LNCaP clone FGC (cell line): Measurements from ENCODE around the gene MARCHF10.

Source experiments
- DNase-seq: peaks from one replicate; pipeline ENCODE4 v3.0.0-alpha.2; 2011; ENCODE audit warnings: low read depth
- H3K4me3 ChIP-seq: 2 replicates; pipeline ENCODE4 v1.5.1; 2011; ENCODE audit warnings: mild to moderate bottlenecking, low read depth, low read length, control low read depth
- CTCF ChIP-seq: IDR thresholded peaks from 2 replicates; pipeline ENCODE4 v1.5.1; 2012; ENCODE audit warnings: mild to moderate bottlenecking; ENCODE audit not compliant: control insufficient read depth, insufficient read depth; ENCODE audit errors: extremely low read depth

MARCHF10 gene

GRCh38 chr17:62670202-62670821 lies 137.8 kb downstream of the MARCHF10 start:
- DNase-seq = no peak
- no peak overlapping the region for H3K4me3 ChIP-seq
- no peak for TF ChIP-seq CTCF

- no peak overlapping the region for H3K4me3 ChIP-seq
- TF ChIP-seq CTCF = no peak
- no peak for DNase-seq
These were observed 139.9 kb downstream of the MARCHF10 start for GRCh38 chr17:62668091-62668804.

- H3K4me3 ChIP-seq = no peak overlapping the region
- DNase-seq = no peak
- TF ChIP-seq CTCF = no peak
These were observed 141.1 kb downstream of the MARCHF10 start for GRCh38 chr17:62666801-62667591.

GRCh38 chr17:62666061-62666800 lies 141.9 kb downstream of the MARCHF10 start:
- DNase-seq = no peak
- no peak for TF ChIP-seq CTCF
- no peak overlapping the region for H3K4me3 ChIP-seq

- DNase-seq = no peak
- TF ChIP-seq CTCF = no peak
- no peak overlapping the region for H3K4me3 ChIP-seq
These were observed 142.5 kb downstream of the MARCHF10 start for GRCh38 chr17:62665599-62665998.

GRCh38 chr17:62664336-62665120 lies 143.6 kb downstream of the MARCHF10 start:
- TF ChIP-seq CTCF = no peak
- DNase-seq = no peak
- H3K4me3 ChIP-seq = no peak overlapping the region
